HG03064 (cell line): Measurements from ENCODE around the gene ADRA2A.

Experiments used
- ATAC-seq: cut with Tn5 transposase; IDR thresholded peaks from one replicate; pipeline ENCODE4 v1.9.1; 2021; ENCODE audit warnings: low read depth; ENCODE audit not compliant: unreplicated experiment

ADRA2A gene

GRCh38 chr10:111107846-111108245, 31.0 kb downstream of the ADRA2A start:
- ATAC-seq = no peak

GRCh38 chr10:111108441-111108840, 31.6 kb downstream of the ADRA2A start:
- no peak for ATAC-seq

- ATAC-seq = no peak
Observed at GRCh38 chr10:111109501-111110242, 32.8 kb downstream of the ADRA2A start.

GRCh38 chr10:111110771-111111170, 33.9 kb downstream of the ADRA2A start:
- ATAC-seq = no peak

GRCh38 chr10:111112333-111112732, 35.5 kb downstream of the ADRA2A start:
- ATAC-seq = no peak

GRCh38 chr10:111113238-111113960, 36.6 kb downstream of the ADRA2A start:
- ATAC-seq = no peak

- ATAC-seq = no peak
Observed at GRCh38 chr10:111113961-111114757, 37.3 kb downstream of the ADRA2A start.

- ATAC-seq = no peak
Observed at GRCh38 chr10:111114758-111115500, 38.1 kb downstream of the ADRA2A start.

GRCh38 chr10:111116211-111116610, 39.4 kb downstream of the ADRA2A start:
- no peak for ATAC-seq

GRCh38 chr10:111116762-111117445, 40.1 kb downstream of the ADRA2A start:
- no peak for ATAC-seq

- no peak for ATAC-seq
Observed at GRCh38 chr10:111117528-111118277, 40.9 kb downstream of the ADRA2A start.

GRCh38 chr10:111118758-111119157, 41.9 kb downstream of the ADRA2A start:
- no peak for ATAC-seq

- no peak for ATAC-seq
Observed at GRCh38 chr10:111119637-111120036, 42.8 kb downstream of the ADRA2A start.

- no peak for ATAC-seq
Observed at GRCh38 chr10:111122127-111122526, 45.3 kb downstream of the ADRA2A start.

GRCh38 chr10:111123883-111124282, 47.1 kb downstream of the ADRA2A start:
- no peak for ATAC-seq

- ATAC-seq = no peak
Observed at GRCh38 chr10:111125102-111125501, 48.3 kb downstream of the ADRA2A start.

- no peak for ATAC-seq
Observed at GRCh38 chr10:111126077-111126476, 49.2 kb downstream of the ADRA2A start.

- ATAC-seq = no peak
Observed at GRCh38 chr10:111127081-111127848, 50.4 kb downstream of the ADRA2A start.
